ENCODE results near the gene DNM3. TPM values are rescaled to one million over a fixed set of nuclear protein-coding genes. Genes with fewer than 3 reads are reported as not detected.

DNM3 gene
- total RNA-seq, 1 experiment from 2014 or later: 1.7 TPM

DNA sequence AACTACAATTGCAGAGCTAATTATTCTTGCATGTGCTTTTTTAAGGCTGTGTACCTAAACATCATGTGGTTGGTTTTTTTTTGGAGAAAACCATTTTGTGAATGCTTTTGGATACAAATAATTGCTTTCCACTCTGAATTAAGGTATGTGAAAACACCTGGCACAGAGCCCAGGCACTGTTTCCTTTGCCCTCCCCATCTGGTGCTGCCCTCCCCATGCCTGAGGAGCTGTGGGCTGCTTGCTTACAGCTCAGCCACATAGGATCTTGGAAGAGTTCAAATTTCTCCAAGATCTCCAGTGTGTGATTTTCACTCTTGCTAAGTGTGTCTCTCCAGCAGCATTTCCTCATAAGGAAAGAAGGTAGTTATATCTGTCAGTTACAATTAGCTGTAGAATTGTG is 27.8 kb downstream of the DNM3 start:
- peak; percentile 27 for DNase-seq (ENCODE audit: low read depth)

DNA sequence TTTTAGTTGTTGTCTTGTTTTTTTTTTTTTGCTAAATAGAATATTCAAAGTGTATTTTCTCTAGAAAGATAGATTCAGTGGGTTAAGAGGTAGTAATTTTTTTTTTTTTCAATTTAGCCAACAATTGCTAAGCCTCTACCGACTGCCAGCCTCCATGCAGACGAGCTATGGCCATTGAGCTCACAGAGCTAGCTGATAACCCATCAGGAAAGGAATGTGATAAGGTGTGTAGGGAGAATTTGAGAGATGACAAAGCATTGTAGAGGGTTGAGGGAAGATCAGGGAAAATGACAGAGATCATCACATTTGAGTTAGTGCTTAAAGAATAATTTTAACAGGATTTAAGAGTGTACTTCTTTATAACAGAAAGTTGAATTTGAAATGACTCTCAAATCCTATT is 30.6 kb downstream of the DNM3 start:
- DNase-seq (ENCODE audit: low read depth): no peak

DNA sequence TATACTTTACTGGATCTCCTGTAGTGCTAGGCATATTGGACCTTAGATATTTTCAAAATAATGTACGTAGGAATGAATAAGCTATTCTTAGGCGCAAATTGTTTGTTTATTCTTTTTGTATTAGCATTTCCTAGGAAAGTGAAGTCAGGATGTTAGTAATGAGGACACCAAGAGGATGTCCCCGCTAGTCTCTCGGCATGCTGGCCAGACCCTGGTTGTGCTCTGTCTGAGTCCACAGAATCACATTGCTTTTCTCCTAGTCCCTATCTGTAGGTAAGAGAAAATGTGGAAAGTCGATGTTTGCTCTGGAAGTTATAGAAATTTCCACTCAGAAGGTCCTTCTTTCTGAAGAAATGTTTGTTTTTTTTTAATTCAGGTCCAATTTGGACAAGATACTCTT is 31.1 kb downstream of the DNM3 start:
- no peak for DNase-seq (ENCODE audit: low read depth)

DNA sequence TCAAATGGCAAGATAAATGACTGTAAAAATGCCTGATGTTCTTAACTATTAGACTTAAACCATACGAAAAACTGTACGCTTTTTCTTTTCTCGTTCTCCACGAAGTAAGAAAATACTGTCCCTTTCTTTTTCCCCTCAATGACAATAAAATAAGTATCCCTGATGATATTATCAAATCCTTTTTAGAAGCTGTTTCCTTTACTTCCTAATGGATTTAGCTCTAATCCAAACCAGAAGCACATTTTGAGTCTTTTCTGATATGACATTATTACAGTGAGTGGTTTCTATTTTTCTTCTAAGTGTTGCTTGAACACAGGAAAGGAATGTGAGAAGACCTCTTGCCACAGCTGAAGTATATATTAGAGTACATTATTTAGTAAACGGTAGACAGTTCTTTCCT is 32.4 kb downstream of the DNM3 start:
- DNase-seq (ENCODE audit: low read depth): no peak

DNA sequence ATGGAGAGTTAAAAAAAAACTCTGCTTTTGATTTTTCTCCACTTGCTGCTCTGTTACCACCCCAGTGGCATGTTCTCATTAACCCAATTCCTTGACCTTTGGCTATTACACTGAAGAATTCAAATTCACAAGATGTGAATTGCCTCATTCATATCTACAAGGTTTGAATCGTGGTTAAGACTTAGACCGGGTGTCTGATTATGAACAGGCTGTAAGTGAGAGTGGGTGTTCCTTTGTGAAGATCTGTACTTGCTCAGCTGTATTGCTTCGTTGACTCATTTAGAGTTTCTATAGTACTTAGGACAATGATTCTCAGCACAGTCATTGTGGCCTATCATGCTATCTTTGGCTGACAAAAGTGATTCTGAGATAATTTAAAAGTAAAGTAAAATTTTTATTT is 36.4 kb downstream of the DNM3 start:
- no peak for DNase-seq (ENCODE audit: low read depth)

DNA sequence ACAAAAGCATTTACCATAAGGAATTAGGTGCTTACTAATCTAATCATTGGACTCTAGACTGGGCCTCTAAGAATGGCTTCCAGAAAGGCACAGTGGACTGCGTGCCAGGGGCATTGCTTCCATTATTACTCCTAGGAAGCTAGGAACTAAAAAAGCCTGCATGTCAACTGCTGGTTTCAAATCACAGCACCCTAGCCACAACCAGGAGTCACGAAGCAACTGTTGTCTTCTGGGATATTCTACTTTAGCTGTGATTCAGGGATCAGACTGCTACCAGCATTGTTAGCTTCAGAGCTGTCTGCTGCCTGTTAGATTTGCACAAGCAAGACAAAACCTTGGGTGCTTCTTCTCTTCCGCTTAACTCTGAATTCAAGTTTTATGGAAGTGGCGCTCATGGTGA is 38.3 kb downstream of the DNM3 start:
- no peak for DNase-seq (ENCODE audit: low read depth)

DNA sequence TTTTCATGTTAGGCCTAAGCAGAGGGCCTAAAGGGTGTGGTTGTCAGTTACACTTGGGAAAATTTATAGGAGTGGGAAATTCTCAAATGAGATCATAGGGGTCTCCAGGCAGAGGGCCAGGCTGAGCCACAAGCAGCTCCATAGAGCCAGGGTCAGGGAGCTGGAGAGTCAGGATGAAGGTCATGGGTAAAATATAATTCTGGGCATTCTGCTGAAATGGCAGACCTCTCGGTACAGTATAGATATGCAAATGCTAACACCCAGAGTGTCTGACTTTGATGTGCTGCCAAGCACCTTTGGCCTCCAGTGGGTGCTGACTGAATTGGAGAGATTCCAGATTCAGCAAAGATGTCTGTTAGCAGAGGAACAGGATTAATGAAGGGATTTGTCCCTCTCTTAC is 40.1 kb downstream of the DNM3 start:
- no peak for DNase-seq (ENCODE audit: low read depth)

DNA sequence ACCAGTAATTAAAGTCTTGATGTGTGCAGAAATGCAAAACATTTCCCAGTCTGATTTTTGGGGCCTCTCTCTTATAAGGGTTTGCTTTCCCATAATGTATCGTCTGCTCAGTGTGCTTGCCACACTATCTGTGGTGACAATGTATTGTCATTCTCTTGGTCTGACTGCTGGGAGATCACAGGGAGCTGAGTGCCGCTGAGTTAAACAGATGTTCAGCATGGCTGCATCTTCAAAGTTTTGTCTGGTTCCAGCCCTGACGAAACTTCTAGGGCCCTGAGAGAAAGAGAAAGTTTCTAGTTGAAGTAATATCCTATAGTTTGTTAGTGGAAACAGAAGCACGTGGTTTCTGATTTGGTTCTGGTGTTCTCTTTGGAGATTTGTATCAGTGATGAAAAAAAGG is 42.6 kb downstream of the DNM3 start:
- DNase-seq (ENCODE audit: low read depth): no peak

DNA sequence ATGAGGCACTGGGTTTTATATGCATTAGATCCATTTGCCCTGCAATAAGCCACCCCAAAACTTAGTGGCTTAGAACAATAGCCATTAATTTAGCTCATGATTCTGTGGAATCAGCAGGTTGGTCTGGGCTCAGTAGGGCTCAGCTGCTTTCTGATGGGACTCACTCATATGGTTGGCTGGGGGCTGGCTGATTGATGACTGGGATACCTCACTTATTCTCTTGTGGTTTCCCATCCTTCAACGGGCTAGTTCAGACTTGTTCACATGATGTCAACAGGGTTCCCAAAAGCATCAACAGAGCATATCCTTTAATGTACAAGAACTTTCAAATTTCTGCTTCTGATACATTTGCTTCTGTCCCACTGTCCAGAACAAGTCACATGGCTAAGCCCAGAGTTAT is 43.2 kb downstream of the DNM3 start:
- DNase-seq (ENCODE audit: low read depth): no peak

DNA sequence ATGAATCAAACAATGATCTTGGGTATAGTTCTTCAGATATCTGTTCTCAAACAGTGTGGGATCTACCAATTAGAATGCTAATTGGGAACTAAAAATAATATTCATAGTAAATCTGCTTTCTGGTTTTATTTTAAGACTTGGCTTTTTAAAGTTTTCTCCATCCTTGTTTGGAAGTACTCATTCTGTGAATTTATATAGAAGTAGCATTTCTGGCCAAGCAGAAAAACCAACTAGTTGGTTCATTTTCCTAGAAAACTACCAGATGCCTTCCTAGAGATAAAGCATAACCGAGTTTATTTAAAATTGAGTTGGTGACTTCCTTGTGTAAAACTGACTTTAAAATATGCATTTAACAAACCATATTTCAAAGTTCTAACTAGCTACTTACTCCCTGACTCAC is 48.8 kb downstream of the DNM3 start:
- DNase-seq (ENCODE audit: low read depth): no peak

DNA sequence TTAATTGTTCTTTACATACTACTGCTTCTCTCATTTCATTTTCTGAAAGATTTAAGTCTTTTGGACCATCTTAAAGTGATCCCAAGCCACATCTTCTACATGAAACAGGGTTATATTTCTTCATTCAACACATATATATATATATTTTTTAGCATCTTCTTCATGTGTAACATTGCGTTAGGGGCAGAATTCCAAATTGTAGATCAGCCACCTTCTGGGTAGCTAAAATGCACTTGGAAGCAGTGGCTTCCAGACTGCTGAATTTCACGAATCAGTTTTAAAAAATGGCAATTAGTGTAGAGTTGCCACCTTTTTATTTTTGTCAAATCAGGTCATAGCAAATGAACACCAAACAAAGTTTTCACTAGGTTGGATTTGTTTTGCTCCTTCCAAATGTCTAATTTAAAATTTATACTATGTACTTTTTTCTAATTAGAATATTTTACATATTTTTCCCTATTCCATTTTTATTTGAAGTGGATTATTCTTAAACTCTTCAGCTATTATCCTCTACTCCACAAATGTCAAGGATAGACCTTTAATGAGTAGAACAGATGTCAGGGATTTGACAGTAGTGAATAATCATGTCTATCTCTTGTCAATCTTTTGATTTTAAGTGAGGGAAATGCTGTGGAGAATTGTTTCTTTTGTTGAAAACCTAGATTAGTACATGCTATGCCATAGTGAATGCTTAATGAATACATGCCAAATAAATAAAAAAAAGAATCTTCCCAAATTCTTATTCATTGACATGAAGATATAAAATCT is 55.8 kb downstream of the DNM3 start:
- no peak for DNase-seq (ENCODE audit: low read depth)

DNA sequence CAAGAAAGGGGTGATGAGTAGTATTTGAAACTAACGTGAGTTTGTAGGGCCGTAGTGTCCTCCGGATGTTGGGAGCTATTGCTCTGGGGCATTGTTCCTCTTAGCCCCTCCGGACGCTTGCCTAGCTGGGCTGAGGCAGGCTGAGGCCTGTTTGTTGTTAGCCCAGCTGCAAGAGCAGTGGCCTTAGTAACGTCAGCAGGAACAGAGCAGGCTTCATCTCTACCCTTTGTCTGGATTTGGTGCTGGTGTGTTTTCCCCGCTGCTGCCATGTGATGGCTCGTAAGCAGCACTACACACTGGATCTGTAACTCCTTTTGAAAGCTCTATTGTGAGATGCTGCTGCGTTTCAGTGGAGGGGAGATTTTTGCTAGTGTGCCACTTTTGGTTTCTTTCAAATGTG is 57.6 kb downstream of the DNM3 start:
- peak; percentile 17 for DNase-seq (ENCODE audit: low read depth)

DNA sequence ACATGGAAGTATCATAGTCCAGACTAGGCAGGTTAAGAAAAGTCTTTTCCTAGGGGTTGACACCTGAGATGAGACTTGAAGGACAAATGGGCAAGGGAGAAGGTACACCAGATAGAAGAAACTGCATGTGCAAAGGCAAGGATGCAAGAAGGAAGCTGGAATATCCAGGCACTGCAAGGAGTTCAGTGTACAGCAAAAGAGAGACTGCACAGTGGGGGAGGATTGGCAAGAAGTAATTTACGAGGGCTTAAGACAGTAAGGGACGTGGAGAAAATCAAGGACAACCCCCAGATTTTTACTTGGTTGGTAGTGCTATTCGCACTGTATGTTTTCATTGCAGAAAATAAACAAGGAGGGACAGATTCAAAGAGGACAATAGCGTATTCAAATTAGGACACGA is 58.5 kb downstream of the DNM3 start:
- no peak for DNase-seq (ENCODE audit: low read depth)

DNA sequence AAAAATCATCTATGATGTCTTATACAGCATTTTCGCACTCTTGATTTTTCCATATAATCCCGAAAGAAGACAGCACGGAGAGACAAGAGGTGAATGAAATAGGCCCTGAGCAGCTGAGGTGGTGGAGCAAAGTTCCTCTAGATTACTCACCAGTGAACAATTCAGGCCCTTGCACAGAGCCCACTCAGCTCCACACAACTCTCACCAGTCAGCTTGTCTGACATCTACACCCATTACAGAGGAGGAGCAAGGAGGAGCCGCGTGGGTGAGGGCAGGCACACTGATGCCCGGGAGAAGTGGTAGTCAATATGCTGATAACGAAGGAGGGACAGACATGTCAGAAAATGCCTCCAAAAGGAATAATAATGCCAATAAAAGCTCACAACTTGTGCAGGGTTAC is 59.9 kb downstream of the DNM3 start:
- peak; percentile 12 for DNase-seq (ENCODE audit: low read depth)

DNA sequence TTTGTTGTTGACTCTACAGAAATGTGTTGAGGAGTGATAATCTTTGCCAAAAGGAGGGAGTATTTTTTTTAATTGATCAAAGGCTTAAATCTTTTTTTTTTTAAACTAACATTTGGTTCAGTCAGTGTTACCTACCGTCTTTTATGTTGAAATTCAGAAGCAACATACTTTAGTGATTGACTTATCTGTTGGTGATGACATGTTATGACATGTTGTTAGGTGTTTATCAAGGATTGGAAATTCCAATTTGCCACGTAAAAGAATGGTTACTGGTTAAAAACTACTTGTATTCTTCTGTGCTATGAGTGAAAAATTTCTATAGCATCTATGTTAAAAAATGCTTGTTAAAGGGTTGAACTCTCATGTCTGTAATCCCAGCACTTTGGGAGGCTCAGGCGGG is 61.2 kb downstream of the DNM3 start:
- no peak for DNase-seq (ENCODE audit: low read depth)

DNA sequence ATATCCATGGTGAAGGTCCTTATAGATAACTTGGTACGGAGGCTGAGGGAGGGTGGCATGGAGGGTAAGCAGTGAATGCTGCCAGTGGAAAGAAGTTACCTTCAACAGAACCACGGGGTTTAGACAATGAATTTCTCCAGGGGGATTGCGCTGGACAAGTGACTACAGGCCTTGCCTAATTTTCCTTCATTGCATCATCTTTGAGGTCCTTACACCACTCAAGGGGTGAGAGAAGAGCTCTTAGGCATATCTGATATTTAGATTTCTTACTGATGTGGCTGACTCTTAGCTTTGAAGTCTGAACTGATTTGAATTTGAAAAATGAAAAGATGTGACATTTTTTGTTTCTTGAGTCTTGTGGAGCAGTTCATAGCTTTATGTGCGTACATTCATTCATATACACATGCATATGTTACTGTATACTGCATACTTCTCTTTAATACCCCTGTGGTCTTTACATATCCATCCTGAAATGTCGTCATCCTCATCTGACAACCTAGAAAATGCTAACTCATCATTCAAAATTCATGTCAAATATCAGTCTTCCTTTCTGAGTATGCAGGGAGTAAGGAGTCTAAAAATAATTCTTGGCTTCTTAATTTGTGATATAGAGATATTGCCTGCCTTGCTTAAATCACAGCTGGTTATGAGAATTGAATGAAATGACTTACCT is 63.6 kb downstream of the DNM3 start:
- no peak for DNase-seq (ENCODE audit: low read depth)

DNA sequence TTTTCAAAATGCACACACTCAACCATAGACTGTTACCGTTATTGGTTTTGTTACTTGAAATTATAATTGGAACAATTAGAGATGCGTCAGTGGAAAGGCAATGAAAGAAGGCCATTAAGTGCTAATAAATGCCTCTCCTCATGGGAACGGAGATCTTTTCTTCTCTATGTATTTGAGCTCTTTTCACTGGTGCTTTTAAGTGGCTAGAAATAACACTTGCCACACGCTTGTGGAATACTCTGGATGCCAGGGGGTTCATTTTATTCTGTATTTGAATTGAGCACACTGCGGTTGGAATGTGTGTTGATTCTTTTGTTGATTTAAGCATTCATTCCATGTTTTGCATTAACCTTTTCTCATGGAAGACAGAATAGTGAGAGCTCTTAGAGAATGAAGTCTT is 68.4 kb downstream of the DNM3 start:
- DNase-seq (ENCODE audit: low read depth): no peak

DNA sequence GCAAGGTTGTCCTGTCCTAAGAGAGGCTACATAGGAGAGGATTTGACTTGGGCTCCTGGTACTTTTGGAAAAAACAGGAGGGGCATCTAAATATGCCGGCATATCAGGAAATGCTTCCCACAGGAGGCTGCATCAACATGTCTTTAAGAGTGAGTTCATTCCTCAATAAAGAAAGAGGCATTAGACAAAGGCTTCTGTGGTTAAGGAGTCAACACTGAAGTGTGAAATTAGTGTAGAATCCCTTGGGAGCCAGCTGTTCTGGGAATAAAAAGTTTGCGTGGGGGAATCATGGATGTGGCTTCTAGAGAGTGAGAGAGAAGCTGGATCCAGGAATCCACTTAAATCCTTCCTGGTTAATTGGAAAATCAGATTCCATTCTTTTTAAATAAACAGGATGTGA is 69.5 kb downstream of the DNM3 start:
- DNase-seq (ENCODE audit: low read depth): peak; percentile 6

DNA sequence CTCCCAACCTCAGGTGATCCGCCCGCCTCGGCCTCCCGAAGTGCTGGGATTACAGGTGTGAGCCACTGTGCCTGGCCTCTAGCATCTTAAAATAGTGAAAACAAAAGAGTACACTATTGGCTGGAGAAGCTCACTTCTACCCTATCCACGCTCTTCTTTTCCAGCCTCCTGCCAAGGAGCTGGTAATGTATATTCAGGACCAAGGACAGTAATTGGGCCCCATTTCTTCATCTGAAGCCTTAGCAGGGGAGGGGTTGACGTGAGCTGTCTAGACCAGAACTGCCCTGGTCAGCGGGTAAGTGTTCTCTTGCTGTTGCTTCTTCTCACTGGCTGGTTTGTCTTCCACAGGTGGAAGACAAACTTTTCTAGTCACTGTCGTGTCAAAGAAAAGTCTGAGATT is 70.2 kb downstream of the DNM3 start:
- DNase-seq (ENCODE audit: low read depth): peak; percentile 35

DNA sequence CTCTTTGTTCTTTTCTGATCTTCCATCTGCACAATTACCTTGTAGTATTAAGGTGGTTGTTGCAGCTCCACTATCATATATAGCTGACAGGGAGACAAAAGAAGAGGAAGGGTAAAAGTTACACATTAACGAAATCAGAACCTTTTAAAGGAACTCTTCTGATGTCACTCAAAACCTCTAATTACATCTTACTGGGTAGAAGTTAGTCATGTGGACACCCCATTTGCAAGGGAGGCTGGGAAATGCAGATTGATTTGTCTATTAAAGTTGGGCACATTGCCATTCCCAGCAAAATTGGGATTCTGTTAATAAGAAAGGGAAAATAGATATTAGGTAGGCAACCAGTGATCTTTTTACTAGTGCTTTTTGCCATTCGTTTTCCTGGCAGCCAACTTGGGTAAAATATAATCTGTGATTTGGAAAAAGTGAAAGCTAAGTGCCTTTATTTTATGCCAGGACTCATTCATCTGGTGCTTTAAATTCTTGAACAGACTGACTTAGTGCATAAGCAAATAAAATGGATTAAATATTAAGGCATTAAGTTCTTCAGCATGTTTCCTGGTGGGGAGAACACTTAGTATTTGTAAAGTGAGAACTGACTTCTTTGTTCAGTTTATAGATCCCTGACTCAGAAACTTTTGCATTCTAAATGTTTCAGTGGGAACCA is 71.3 kb downstream of the DNM3 start:
- no peak for DNase-seq (ENCODE audit: low read depth)

DNA sequence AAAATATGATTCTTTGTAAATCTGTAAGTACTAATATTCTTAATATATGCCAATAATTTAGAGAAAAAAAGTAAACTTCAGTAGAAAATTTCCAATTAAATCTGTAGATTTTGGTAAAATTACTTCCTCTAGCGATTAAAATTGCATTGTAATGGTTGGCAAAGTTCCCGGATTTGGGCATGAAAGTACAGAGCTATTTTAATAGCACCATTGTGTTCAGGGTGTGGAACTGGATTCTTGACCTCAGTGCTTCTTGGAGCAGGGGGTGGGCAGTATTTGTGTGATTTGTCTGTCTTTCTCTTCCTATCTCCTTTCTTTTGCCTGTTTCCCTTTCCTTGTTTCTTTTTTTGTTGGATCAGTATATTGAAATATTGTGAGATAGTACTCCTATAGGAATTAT is 72.1 kb downstream of the DNM3 start:
- DNase-seq (ENCODE audit: low read depth): peak; percentile 43

DNA sequence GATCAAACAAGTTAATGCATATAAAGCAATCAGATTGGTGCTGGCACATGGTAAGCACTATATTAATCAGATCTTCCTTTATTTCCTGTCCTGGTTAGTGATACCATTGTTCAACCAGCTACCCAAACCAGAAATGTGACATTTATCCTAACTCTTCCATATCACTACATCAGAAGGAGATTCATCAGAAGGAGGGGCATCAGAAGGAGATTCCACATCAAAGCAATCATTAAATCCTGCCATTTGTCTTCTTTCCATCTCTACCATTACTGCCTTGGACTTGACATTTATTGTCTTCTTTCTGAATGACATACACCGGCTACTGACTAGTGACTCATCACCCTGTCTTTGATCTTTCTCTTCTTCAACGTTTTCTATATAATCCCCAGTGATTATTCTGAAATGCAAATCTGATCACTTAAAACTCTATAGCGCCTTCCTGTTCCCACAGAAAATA is 75.0 kb downstream of the DNM3 start:
- peak; percentile 6 for DNase-seq (ENCODE audit: low read depth)

DNA sequence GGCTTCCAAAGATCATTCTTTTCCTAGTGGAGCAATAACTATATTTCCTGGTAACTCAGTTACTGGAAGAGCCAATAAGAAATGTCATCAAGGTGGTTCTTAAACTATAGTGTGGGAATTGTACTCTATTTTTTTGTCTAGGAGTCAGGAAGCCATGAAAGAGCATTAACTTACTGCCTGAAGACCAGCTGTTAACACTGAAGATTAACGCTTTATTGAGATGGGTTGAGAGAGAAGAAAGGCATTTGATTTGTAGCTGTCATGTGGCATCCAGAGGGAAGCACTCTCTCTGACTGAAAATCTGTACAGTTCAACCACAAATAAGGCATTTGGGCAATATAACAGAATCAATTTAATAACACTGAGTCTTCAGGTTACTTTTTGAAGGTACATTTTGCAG is 76.0 kb downstream of the DNM3 start:
- DNase-seq (ENCODE audit: low read depth): no peak
